ENCODE results near the gene PHLPP1.

PHLPP1 gene

DNA sequence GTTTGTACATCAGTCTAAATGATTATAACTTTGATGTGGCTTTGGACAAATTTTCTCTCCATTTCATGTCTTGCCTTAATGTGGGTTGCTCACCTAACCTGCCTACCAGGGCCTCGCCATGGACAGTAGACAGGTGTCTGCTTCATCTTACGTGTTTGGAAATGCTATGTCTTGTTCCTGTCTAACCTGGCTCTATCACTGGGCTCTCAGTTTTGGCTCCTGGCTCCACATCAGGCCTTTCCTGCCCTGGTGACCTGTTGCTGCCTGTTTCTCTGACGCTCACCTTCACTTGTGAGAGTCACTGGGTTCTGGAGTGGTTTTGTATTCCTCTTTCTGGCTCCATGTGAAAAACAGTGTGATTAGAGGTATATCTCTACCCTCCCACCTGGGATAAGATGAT is 65.9 kb downstream of the PHLPP1 start:
- H3K9me2 ChIP-seq (replicated peaks; ENCODE audit: insufficient read depth, low read length): no peaks in the 10 kb centered on the region
- H3K79me2 ChIP-seq (ENCODE audit: low read length): no peaks in the 10 kb centered on the region
- H3F3A ChIP-seq (ENCODE audit: insufficient read depth, low read length): no peaks in the 10 kb centered on the region
- no peaks in the 10 kb centered on the region for H3K27me3 ChIP-seq (replicated peaks; ENCODE audit: insufficient read depth, low read length)
- H3K9me3 ChIP-seq (replicated peaks; ENCODE audit: insufficient read depth, low read length): no peaks in the 10 kb centered on the region
- no peak overlapping the region for H3K4me3 ChIP-seq (ENCODE audit: low read length)
- H2AFZ ChIP-seq (ENCODE audit: low read length): no peak overlapping the region
- H4K20me1 ChIP-seq (ENCODE audit: insufficient read depth, low read length): no peaks in the 10 kb centered on the region
- TF ChIP-seq, protein P1, sequence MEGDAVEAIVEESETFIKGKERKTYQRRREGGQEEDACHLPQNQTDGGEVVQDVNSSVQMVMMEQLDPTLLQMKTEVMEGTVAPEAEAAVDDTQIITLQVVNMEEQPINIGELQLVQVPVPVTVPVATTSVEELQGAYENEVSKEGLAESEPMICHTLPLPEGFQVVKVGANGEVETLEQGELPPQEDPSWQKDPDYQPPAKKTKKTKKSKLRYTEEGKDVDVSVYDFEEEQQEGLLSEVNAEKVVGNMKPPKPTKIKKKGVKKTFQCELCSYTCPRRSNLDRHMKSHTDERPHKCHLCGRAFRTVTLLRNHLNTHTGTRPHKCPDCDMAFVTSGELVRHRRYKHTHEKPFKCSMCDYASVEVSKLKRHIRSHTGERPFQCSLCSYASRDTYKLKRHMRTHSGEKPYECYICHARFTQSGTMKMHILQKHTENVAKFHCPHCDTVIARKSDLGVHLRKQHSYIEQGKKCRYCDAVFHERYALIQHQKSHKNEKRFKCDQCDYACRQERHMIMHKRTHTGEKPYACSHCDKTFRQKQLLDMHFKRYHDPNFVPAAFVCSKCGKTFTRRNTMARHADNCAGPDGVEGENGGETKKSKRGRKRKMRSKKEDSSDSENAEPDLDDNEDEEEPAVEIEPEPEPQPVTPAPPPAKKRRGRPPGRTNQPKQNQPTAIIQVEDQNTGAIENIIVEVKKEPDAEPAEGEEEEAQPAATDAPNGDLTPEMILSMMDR (IDR thresholded peaks at IDR 0.05; ENCODE audit: low read length): no peak
- TF ChIP-seq EZH2phosphoT487 (IDR thresholded peaks at IDR 0.05; ENCODE audit: low read length) (no peak), EZH2 (optimal IDR thresholded peaks at IDR 0.05; ENCODE audit: low read depth, low read length) (no peak)
- H3K27ac ChIP-seq (ENCODE audit: low read length): no peak overlapping the region
- no peaks in the 10 kb centered on the region for H3K36me3 ChIP-seq (replicated peaks; ENCODE audit: insufficient read depth, low read length)
- DNase-seq: no peak
- no peak overlapping the region for H3K4me2 ChIP-seq (ENCODE audit: low read depth, low read length)
- H3K9ac ChIP-seq (ENCODE audit: low read length): no peak overlapping the region
- no peaks in the 10 kb centered on the region for H3K4me1 ChIP-seq (ENCODE audit: low read length)

DNA sequence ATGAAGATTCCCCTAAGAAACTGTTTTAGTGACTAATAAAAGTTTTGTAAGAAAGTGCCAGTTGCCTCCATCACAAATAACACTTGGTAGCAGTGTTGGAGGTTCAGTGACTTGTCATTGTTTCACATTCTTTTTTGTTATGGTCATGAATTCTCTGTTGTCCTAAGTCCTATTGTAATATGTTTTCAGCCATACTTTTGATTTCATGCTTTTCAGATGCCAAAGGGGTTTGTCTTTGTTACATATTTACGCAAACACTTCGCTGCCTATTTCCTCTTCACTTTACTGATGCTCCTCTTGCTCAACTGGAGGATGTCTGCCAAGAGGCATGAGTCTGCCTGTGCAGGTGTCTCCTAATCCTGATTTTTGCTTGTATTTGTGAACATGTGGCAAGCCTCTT is 66.6 kb downstream of the PHLPP1 start:
- DNase-seq: no peak
- no peaks in the 10 kb centered on the region for H3K4me1 ChIP-seq (ENCODE audit: low read length)
- H3K4me2 ChIP-seq (ENCODE audit: low read depth, low read length): no peak overlapping the region

DNA sequence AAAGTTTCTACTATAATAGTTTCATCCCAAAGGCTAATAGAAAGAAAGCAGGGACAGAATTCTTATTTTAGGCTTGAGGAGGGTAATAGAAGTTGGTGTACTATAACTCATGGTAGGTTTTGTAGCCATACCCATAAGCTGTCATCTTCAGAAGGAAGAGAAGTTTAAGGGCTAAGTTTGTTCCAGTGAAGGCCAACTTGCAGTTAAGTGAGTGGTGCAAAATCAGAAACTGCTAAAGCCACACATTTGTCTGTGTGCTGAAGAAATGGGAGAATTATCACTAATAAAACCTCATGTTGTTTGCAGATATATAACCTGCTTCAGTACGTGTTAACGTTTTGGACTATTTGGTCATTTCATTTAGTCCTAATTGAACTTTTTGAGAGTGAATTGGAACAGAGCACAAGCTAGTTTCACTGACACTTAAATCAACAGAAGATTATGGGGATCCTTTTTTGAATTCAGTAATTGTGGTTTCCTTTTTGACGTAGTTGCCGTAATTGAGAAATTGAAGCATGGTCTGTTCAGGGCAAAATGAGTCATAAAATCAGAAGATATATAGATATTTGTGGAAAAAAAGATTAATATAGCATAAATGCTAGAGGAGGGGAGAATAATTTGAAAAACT is 69.1 kb downstream of the PHLPP1 start:
- Histone ChIP-seq H3K79me2 (ENCODE audit: low read length) (no peaks in the 10 kb centered on the region), H3K9me3 (replicated peaks; ENCODE audit: insufficient read depth, low read length) (no peaks in the 10 kb centered on the region), H3K9me2 (replicated peaks; ENCODE audit: insufficient read depth, low read length) (no peaks in the 10 kb centered on the region), H3K27ac (ENCODE audit: low read length) (no peak overlapping the region), H2AFZ (ENCODE audit: low read length) (no peak overlapping the region), H3K36me3 (replicated peaks; ENCODE audit: insufficient read depth, low read length) (no peaks in the 10 kb centered on the region), H3K4me3 (ENCODE audit: low read length) (no peak overlapping the region), H3K9ac (ENCODE audit: low read length) (no peak overlapping the region), H3K27me3 (replicated peaks; ENCODE audit: insufficient read depth, low read length) (no peaks in the 10 kb centered on the region), H3K4me2 (ENCODE audit: low read depth, low read length) (no peak overlapping the region), H4K20me1 (ENCODE audit: insufficient read depth, low read length) (no peaks in the 10 kb centered on the region), H3F3A (ENCODE audit: insufficient read depth, low read length) (no peaks in the 10 kb centered on the region), H3K4me1 (ENCODE audit: low read length) (no peaks in the 10 kb centered on the region)
- DNase-seq: no peak
- TF ChIP-seq EZH2 (optimal IDR thresholded peaks at IDR 0.05; ENCODE audit: low read depth, low read length) (no peak), EZH2phosphoT487 (IDR thresholded peaks at IDR 0.05; ENCODE audit: low read length) (no peak)
- TF ChIP-seq, protein P1 (IDR thresholded peaks at IDR 0.05; ENCODE audit: low read length): no peak

More for the DNA sequence above, 66.6 kb downstream of the PHLPP1 start:
- no peaks in the 10 kb centered on the region for H3K9me2 ChIP-seq (replicated peaks; ENCODE audit: insufficient read depth, low read length)
- no peaks in the 10 kb centered on the region for H3F3A ChIP-seq (ENCODE audit: insufficient read depth, low read length)
- H3K4me3 ChIP-seq (ENCODE audit: low read length): no peak overlapping the region
- no peak overlapping the region for H2AFZ ChIP-seq (ENCODE audit: low read length)
- no peaks in the 10 kb centered on the region for H3K9me3 ChIP-seq (replicated peaks; ENCODE audit: insufficient read depth, low read length)
- no peaks in the 10 kb centered on the region for H3K79me2 ChIP-seq (ENCODE audit: low read length)
- H3K36me3 ChIP-seq (replicated peaks; ENCODE audit: insufficient read depth, low read length): no peaks in the 10 kb centered on the region
- H4K20me1 ChIP-seq (ENCODE audit: insufficient read depth, low read length): no peaks in the 10 kb centered on the region
- H3K27ac ChIP-seq (ENCODE audit: low read length): no peak overlapping the region
- no peaks in the 10 kb centered on the region for H3K27me3 ChIP-seq (replicated peaks; ENCODE audit: insufficient read depth, low read length)
- TF ChIP-seq EZH2 (optimal IDR thresholded peaks at IDR 0.05; ENCODE audit: low read depth, low read length): no peak
- TF ChIP-seq, protein P1 (IDR thresholded peaks at IDR 0.05; ENCODE audit: low read length): no peak
- TF ChIP-seq EZH2phosphoT487 (IDR thresholded peaks at IDR 0.05; ENCODE audit: low read length): no peak
- no peak overlapping the region for H3K9ac ChIP-seq (ENCODE audit: low read length)
